Ovary (tissue), 3 donors: ENCODE measurements around the gene TTC33.

Experiments
- EP300 ChIP-seq: sonication (generic); formaldehyde crosslinking; IDR thresholded peaks from one replicate; pipeline ENCODE4 v1.6.1; 2017; ENCODE audit warnings: antibody characterized with exemption
- POLR2A ChIP-seq: fragments of 450-650 bp; IDR thresholded peaks from one replicate; pipeline ENCODE4 v1.6.1; 2017; ENCODE audit warnings: antibody characterized with exemption, mild to moderate bottlenecking, moderate library complexity
- TF ChIP-seq, protein P1 (sequence below), 3 donors: fragments of 450-650 bp in 2 of 3; fragments of 200-600 bp in 1 of 3; IDR thresholded peaks; one replicate each; pipeline versions ENCODE4 v1.5.1 to v1.8.0; 2016 to 2022; ENCODE audit warnings: antibody characterized with exemption in 3 of 3, mild to moderate bottlenecking in 1 of 3
- donor health status: DM: no; HTN: no; CAD: no.

DNA sequence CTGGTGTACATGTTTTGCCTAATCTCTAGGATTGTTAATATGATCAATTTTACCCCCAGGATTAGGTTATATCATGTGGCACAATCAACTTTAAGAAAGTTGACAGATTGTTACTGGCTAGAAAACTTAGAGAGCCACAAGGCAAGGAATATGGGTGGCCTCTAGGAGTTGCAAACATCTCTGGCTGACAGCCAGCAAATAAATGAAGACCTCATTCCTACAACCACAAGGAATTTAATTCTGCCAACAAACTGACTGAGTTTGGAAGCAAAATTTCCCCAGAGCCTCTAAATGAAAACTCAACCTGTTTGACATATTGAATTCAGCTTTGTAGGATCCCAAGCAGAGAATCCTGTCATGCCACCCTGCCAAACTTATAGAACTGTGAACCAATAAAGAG, 272.4 kb downstream of the TTC33 start:
- TF ChIP-seq, protein P1, sequence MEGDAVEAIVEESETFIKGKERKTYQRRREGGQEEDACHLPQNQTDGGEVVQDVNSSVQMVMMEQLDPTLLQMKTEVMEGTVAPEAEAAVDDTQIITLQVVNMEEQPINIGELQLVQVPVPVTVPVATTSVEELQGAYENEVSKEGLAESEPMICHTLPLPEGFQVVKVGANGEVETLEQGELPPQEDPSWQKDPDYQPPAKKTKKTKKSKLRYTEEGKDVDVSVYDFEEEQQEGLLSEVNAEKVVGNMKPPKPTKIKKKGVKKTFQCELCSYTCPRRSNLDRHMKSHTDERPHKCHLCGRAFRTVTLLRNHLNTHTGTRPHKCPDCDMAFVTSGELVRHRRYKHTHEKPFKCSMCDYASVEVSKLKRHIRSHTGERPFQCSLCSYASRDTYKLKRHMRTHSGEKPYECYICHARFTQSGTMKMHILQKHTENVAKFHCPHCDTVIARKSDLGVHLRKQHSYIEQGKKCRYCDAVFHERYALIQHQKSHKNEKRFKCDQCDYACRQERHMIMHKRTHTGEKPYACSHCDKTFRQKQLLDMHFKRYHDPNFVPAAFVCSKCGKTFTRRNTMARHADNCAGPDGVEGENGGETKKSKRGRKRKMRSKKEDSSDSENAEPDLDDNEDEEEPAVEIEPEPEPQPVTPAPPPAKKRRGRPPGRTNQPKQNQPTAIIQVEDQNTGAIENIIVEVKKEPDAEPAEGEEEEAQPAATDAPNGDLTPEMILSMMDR (IDR thresholded peaks at IDR 0.05): no peak
- TF ChIP-seq EP300 (no peak), POLR2A (no peak)
